ENCODE measurements around the gene VMO1.

Gene VMO1

DNA sequence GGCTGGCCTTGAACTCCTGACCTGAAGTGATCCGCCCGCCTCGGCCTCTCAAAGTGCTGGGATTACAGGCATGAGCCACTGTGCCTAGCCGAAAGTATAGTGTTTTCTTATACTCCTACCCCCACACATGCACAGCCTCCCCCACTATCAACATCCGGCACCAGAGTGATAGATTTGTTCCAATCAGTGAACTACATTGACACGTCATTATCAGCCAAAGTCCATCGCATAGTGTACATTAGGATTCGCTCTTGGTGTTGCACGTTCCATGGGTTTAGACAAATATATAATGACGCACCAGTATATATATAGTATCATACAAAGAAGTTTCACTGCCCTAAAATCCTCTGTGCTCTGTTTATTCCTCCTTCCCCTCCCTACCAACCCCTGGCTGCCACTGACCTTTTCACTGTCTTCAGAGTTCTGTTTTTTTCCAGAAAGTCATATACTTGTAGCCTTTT, 26.4 kb downstream of the VMO1 start:
- DNase-seq (ENCODE audit: low read depth): no peak
- TF ChIP-seq, protein P1, sequence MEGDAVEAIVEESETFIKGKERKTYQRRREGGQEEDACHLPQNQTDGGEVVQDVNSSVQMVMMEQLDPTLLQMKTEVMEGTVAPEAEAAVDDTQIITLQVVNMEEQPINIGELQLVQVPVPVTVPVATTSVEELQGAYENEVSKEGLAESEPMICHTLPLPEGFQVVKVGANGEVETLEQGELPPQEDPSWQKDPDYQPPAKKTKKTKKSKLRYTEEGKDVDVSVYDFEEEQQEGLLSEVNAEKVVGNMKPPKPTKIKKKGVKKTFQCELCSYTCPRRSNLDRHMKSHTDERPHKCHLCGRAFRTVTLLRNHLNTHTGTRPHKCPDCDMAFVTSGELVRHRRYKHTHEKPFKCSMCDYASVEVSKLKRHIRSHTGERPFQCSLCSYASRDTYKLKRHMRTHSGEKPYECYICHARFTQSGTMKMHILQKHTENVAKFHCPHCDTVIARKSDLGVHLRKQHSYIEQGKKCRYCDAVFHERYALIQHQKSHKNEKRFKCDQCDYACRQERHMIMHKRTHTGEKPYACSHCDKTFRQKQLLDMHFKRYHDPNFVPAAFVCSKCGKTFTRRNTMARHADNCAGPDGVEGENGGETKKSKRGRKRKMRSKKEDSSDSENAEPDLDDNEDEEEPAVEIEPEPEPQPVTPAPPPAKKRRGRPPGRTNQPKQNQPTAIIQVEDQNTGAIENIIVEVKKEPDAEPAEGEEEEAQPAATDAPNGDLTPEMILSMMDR (IDR thresholded peaks at IDR 0.05; ENCODE audit: low read depth, low read length, missing control alignments): no peak
- no peak overlapping the region for H3K4me3 ChIP-seq (ENCODE audit: low read depth, low read length)

GRCh38 chr17:4753392-4753791, 32.8 kb downstream of the VMO1 start:
- TF ChIP-seq, protein P1 (IDR thresholded peaks at IDR 0.05; ENCODE audit: low read depth, low read length, missing control alignments): no peak
- no peak overlapping the region for H3K4me3 ChIP-seq (ENCODE audit: low read depth, low read length)
- no peak for DNase-seq (ENCODE audit: low read depth)

DNA sequence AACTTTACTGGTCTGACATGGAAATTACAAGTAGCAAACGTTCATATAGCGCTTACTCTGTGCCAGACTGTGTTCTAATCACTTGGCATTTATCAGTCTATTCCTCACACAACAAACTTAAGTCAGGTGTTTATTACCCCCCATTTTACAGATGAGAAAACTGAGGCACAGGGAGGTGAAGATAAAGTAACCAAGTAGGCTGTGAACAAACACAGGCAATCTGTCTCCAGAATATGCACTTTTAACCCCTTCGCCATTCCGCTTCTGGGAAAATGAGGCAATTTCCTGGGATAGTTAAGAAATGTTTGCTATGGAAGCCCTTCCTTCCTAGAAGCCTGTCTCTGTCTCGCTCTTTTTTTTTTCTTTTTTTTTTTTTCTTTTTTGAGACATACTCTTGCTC, 34.2 kb downstream of the VMO1 start:
- no peak overlapping the region for H3K4me3 ChIP-seq (ENCODE audit: low read depth, low read length)
- no peak for DNase-seq (ENCODE audit: low read depth)
- TF ChIP-seq, protein P1 (IDR thresholded peaks at IDR 0.05; ENCODE audit: low read depth, low read length, missing control alignments): no peak

DNA sequence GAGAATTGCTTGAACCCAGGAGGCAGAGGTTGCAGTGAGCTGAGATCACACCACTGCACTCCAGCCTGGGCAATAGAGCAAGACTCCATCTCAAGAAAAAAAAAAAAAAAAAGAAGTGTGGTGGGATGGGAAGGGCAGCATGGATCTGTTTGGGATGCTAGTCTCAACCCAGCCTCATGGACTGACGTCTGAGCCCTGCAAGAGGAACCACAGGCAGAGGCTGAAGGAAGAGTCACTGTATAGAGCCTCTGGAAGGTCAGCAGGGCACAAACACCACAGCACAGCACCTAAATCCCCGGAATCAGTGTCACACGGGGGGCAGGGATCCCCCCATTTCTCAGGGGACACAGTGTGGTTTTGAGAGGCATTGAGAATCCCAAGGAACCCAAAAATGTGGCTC, 35.6 kb downstream of the VMO1 start:
- TF ChIP-seq, protein P1 (IDR thresholded peaks at IDR 0.05; ENCODE audit: low read depth, low read length, missing control alignments): no peak
- no peak for DNase-seq (ENCODE audit: low read depth)
- peak overlapping the region; percentile 3 for H3K4me3 ChIP-seq (ENCODE audit: low read depth, low read length)

- no peak overlapping the region for H3K4me3 ChIP-seq (ENCODE audit: low read depth, low read length)
- DNase-seq (ENCODE audit: low read depth): no peak
- TF ChIP-seq, protein P1 (IDR thresholded peaks at IDR 0.05; ENCODE audit: low read depth, low read length, missing control alignments): no peak
Observed at GRCh38 chr17:4748686-4749085, 37.5 kb downstream of the VMO1 start.

- TF ChIP-seq, protein P1 (IDR thresholded peaks at IDR 0.05; ENCODE audit: low read depth, low read length, missing control alignments): no peak
- DNase-seq (ENCODE audit: low read depth): no peak
- no peak overlapping the region for H3K4me3 ChIP-seq (ENCODE audit: low read depth, low read length)
Observed at GRCh38 chr17:4747847-4748246, 38.3 kb downstream of the VMO1 start.

All from GM12864 (cell line).